ENCODE data around the gene PLOD1. TPM values are rescaled to one million over a fixed set of nuclear protein-coding genes. Genes with fewer than 3 reads are reported as not detected.

The PLOD1 gene
- total and polyA plus RNA-seq, 12 donors = 27.3 to 102 (median 48.5) TPM

GRCh38 chr1:12009318-12009947 lies 74.9 kb downstream of the PLOD1 start:
- H3K4me3 ChIP-seq = no peak overlapping the region
- no peaks in the 10 kb centered on the region for H3K27me3 ChIP-seq
- ATAC-seq (peak in 1 of 8 donors; percentile 7), DNase-seq (no peak)
- H3K36me3 ChIP-seq = peaks cover 14 to 94% (median 60%) of the 10 kb centered on the region in 9 donors
- no peak overlapping the region for H3K27ac ChIP-seq
- TF ChIP-seq CTCF (IDR thresholded peaks at IDR 0.05) = no peak
- peaks cover 3 to 46% (median 16%) of the 10 kb centered on the region in 9 donors for H3K4me1 ChIP-seq
- intact Hi-C loops (cut with DNase I) = no loop called here
- H3K9me3 ChIP-seq = no peaks in the 10 kb centered on the region
- 94% methylated on average over 9 of the region's 9 CpGs for WGBS, 2 donors

GRCh38 chr1:12010746-12011570 lies 76.4 kb downstream of the PLOD1 start:
- Histone ChIP-seq H3K36me3 (peaks cover 13 to 81% (median 45%) of the 10 kb centered on the region in 9 donors), H3K4me1 (peaks cover 3 to 43% (median 17%) of the 10 kb centered on the region in 9 donors), H3K4me3 (no peak overlapping the region), H3K27ac (peak overlapping the region in 1 of 10 donors; percentile 10), H3K27me3 (no peaks in the 10 kb centered on the region), H3K9me3 (no peaks in the 10 kb centered on the region)
- 67 to 82% methylated on average over 16 of the region's 16 CpGs for WGBS, 2 donors
- no peak for TF ChIP-seq CTCF (IDR thresholded peaks at IDR 0.05)
- DNase-seq = no peak
- ATAC-seq = no peak
- intact Hi-C loops (cut with DNase I) = no loop called here

- H3K4me3 ChIP-seq = no peak overlapping the region
- TF ChIP-seq CTCF (IDR thresholded peaks at IDR 0.05) = no peak
- peak overlapping the region in 1 of 10 donors; percentile 10 for H3K27ac ChIP-seq
- 91 to 92% methylated on average over 4 of the region's 4 CpGs for WGBS, 2 donors
- peaks cover 3 to 36% (median 17%) of the 10 kb centered on the region in 9 donors for H3K4me1 ChIP-seq
- peaks cover 3 to 71% (median 34%) of the 10 kb centered on the region in 9 donors for H3K36me3 ChIP-seq
- intact Hi-C loops (cut with DNase I) = no loop called here
- no peak for DNase-seq
- ATAC-seq = peak in 2 of 8 donors; percentile 2 to 6
- no peaks in the 10 kb centered on the region for H3K9me3 ChIP-seq
- H3K27me3 ChIP-seq = no peaks in the 10 kb centered on the region
Measured at GRCh38 chr1:12011998-12012397, 77.5 kb downstream of the PLOD1 start.

- no peaks in the 10 kb centered on the region for H3K27me3 ChIP-seq
- ATAC-seq = peak in 4 of 8 donors; percentile 7 to 15 (median 10)
- H3K36me3 ChIP-seq = peaks cover 0 to 63% (median 31%) of the 10 kb centered on the region in 9 donors
- TF ChIP-seq CTCF (IDR thresholded peaks at IDR 0.05) = no peak
- intact Hi-C loops (cut with DNase I) = no loop called here
- no peak for DNase-seq
- H3K4me1 ChIP-seq = peaks cover 3 to 36% (median 17%) of the 10 kb centered on the region in 9 donors
- no peaks in the 10 kb centered on the region for H3K9me3 ChIP-seq
- no peak overlapping the region for H3K4me3 ChIP-seq
- 86 to 91% methylated on average over 8 of the region's 8 CpGs for WGBS, 2 donors
- peak overlapping the region in 4 of 10 donors; percentile 8 to 41 (median 28) for H3K27ac ChIP-seq
Measured at GRCh38 chr1:12012560-12013316, 78.2 kb downstream of the PLOD1 start.
